ENCODE data around the gene SNCB.

The SNCB gene

DNA sequence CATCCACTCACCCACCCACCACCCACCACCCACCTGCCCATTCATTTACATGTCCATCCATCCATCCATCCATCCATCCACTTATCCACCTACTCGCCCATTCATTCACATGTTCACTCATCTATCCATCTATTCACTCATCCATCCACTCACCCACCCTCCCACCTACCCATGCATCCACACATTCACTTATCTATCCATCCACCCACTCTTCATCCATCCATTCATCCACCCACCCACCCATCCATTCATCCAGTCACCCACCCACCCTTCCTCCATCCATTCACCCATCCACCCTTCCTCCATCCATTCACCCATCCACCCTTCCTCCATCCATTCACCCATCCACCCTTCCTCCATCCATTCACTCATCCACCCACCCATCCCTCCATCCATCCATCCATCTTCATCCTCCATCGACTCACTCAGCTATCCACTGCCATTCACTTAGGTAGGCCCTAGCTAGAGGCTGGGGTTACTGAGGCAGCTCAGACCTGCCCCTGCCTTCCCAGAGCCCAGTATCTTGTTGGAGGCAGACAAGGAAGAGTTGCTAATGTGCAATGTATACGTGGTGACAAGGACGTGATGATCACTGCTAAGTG lies 29.6 kb upstream of the SNCB start:
- Histone ChIP-seq H3K27ac (ENCODE audit: low read depth, low read length) (no peak overlapping the region), H2AFZ (ENCODE audit: low read length, unreplicated experiment) (no peak overlapping the region), H3K4me1 (ENCODE audit: control insufficient read depth, insufficient read depth, low read length, unreplicated experiment) (peaks cover 13% of the 10 kb centered on the region), H3K79me2 (ENCODE audit: control insufficient read depth, insufficient read depth, low read length, unreplicated experiment) (no peaks in the 10 kb centered on the region), H3K36me3 (ENCODE audit: insufficient read depth, low read length) (no peaks in the 10 kb centered on the region), H3K27me3 (ENCODE audit: insufficient read depth, low read length) (peaks cover 18% of the 10 kb centered on the region), H3K4me3 (ENCODE audit: low read depth, low read length) (no peak overlapping the region)

DNA sequence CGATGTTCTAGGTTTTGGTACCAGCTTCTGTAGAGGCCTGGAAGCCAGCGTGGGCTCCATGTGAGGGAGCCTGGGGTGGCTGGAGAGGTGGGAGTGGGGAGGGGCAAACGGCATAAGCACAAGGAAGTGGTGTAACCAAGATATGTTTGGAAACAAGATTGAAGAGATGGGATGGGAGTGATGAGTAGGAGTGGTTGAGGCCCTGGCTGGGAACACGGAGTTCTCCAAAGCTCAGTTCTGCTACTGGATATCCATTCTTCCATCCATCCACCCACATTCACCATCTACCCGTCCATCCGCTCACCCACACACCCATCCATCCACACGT lies 29.1 kb upstream of the SNCB start:
- H3K4me1 ChIP-seq (ENCODE audit: control insufficient read depth, insufficient read depth, low read length, unreplicated experiment), result peaks cover 13% of the 10 kb centered on the region
- H3K27ac ChIP-seq (ENCODE audit: low read depth, low read length), result no peak overlapping the region
- H3K36me3 ChIP-seq (ENCODE audit: insufficient read depth, low read length), result no peaks in the 10 kb centered on the region
- H3K27me3 ChIP-seq (ENCODE audit: insufficient read depth, low read length), result peaks cover 15% of the 10 kb centered on the region
- H3K4me3 ChIP-seq (ENCODE audit: low read depth, low read length), result no peak overlapping the region
- H3K79me2 ChIP-seq (ENCODE audit: control insufficient read depth, insufficient read depth, low read length, unreplicated experiment), result no peaks in the 10 kb centered on the region
- H2AFZ ChIP-seq (ENCODE audit: low read length, unreplicated experiment), result no peak overlapping the region

DNA sequence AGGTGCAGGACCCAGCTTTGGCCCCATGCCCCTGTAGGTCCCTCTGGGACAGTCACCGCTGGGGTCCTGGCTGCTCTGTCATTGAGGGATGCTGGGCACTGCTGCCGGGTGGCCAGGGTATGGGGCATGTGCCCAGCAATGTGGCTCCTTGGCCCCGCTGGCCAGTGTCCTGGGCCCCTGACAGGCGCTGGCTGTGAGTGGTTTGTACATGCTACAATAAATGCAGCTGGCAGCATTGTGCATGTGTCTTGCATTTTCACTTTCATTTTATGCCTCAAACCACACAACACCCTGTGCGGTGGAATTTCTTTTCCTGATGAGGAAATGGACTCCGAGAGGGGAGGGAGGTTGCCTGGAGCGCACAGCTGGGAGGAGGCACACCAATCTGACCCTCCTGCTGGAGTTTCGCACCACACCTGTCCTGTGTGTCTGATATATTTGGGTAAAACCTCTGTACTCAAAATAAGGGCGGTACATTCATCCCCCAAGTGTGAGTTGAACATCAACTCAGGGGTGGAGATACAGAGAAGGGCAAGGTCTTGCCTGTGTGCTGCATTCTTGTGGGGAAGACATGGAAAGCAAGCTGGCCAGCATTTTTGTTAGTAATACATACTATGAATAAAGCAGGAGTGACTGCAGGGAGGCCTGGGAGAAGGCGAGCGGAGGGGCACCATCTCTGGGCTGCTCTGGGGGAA lies 28.6 kb upstream of the SNCB start:
- H3K36me3 ChIP-seq (ENCODE audit: insufficient read depth, low read length), result no peaks in the 10 kb centered on the region
- H3K4me3 ChIP-seq (ENCODE audit: low read depth, low read length), result peak overlapping the region; percentile 61
- peaks cover 10% of the 10 kb centered on the region for H3K27me3 ChIP-seq (ENCODE audit: insufficient read depth, low read length)
- no peaks in the 10 kb centered on the region for H3K79me2 ChIP-seq (ENCODE audit: control insufficient read depth, insufficient read depth, low read length, unreplicated experiment)
- H3K4me1 ChIP-seq (ENCODE audit: control insufficient read depth, insufficient read depth, low read length, unreplicated experiment), result peaks cover 13% of the 10 kb centered on the region
- no peak overlapping the region for H3K27ac ChIP-seq (ENCODE audit: low read depth, low read length)
- H2AFZ ChIP-seq (ENCODE audit: low read length, unreplicated experiment), result no peak overlapping the region

DNA sequence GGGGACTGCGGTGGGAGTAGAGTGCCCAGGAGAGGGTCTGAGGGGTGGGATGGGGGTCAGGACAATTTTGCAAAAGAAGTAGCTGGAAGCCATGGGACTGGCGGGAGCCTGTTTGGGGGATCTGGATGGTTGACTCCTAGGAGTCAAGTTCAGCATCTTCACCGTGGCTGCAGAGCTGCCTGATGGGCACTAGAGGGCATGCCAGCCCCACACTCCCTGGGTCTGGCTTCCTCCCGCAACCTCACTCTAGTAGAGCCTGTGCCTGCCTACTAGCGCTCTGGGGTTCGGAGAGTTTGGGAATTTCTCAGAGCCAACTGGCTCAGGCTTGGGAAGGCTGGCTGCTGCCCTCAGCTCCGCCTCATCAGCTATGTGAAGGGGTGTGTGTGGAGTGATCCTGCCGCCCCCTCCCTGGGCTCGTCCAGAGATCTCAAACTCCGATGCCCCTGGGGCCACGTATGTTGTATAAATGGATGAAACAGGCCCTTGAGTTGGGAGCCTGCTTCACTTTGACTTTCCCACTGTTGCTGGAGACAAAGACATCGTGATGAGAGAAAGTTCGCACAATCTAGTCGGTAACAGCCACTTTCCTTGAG lies 27.8 kb upstream of the SNCB start:
- H2AFZ ChIP-seq (ENCODE audit: low read length, unreplicated experiment), result no peak overlapping the region
- no peaks in the 10 kb centered on the region for H3K36me3 ChIP-seq (ENCODE audit: insufficient read depth, low read length)
- H3K4me1 ChIP-seq (ENCODE audit: control insufficient read depth, insufficient read depth, low read length, unreplicated experiment), result peaks cover 21% of the 10 kb centered on the region
- H3K27me3 ChIP-seq (ENCODE audit: insufficient read depth, low read length), result 0 out of 2 replicates have a peak, but pooled peaks cover 4% of the 10 kb centered on the region
- peak overlapping the region; percentile 61 for H3K4me3 ChIP-seq (ENCODE audit: low read depth, low read length)
- no peaks in the 10 kb centered on the region for H3K79me2 ChIP-seq (ENCODE audit: control insufficient read depth, insufficient read depth, low read length, unreplicated experiment)
- H3K27ac ChIP-seq (ENCODE audit: low read depth, low read length), result no peak overlapping the region

DNA sequence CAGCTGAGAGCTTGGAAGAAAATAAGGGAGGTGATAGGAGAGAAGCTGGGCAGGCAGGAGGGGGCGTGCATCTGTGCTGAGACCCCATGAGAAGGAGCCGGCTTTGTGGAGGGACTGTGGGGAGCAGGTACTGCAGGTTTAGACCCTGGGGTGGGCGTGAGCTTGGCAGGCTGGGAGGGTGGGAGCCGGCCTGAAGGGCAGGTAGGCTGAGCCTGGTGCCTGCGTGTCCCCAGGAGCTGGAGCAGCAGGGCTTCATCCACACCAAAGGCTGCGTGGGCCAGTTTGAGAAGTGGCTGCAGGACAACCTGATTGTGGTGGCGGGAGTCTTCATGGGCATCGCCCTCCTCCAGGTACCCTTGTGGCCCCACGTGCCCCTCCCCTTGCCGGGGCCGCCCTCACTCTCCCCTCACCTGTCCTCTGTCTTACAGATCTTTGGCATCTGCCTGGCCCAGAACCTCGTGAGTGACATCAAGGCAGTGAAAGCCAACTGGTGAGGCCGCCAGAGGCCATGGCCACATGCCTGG lies 26.2 kb upstream of the SNCB start:
- Histone ChIP-seq H3K36me3 (ENCODE audit: insufficient read depth, low read length) (no peaks in the 10 kb centered on the region), H3K27ac (ENCODE audit: low read depth, low read length) (no peak overlapping the region), H3K4me1 (ENCODE audit: control insufficient read depth, insufficient read depth, low read length, unreplicated experiment) (peaks cover 23% of the 10 kb centered on the region), H3K79me2 (ENCODE audit: control insufficient read depth, insufficient read depth, low read length, unreplicated experiment) (no peaks in the 10 kb centered on the region), H2AFZ (ENCODE audit: low read length, unreplicated experiment) (no peak overlapping the region), H3K4me3 (ENCODE audit: low read depth, low read length) (no peak overlapping the region), H3K27me3 (ENCODE audit: insufficient read depth, low read length) (no peaks in the 10 kb centered on the region)

DNA sequence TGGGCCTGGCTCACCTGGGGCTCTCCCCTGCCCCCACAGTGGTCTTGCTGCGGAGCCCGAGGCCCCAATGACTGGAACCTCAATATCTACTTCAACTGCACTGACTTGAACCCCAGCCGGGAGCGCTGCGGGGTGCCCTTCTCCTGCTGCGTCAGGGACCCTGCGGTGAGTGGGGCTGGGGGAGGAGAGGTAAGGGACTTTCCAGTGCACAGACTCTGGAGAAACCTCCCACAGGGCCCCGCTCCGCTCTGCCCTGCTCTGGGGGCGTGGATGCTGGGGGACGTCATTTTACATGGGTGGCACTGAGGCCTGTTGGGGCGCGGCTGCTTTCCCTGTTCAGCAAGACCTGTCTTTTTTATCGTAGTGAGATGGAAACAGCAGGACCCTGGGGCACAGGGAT lies 24.5 kb upstream of the SNCB start:
- Histone ChIP-seq H2AFZ (ENCODE audit: low read length, unreplicated experiment) (no peak overlapping the region), H3K79me2 (ENCODE audit: control insufficient read depth, insufficient read depth, low read length, unreplicated experiment) (no peaks in the 10 kb centered on the region), H3K27me3 (ENCODE audit: insufficient read depth, low read length) (no peaks in the 10 kb centered on the region), H3K27ac (ENCODE audit: low read depth, low read length) (no peak overlapping the region), H3K4me1 (ENCODE audit: control insufficient read depth, insufficient read depth, low read length, unreplicated experiment) (peaks cover 23% of the 10 kb centered on the region), H3K36me3 (ENCODE audit: insufficient read depth, low read length) (no peaks in the 10 kb centered on the region), H3K4me3 (ENCODE audit: low read depth, low read length) (no peak overlapping the region)

DNA sequence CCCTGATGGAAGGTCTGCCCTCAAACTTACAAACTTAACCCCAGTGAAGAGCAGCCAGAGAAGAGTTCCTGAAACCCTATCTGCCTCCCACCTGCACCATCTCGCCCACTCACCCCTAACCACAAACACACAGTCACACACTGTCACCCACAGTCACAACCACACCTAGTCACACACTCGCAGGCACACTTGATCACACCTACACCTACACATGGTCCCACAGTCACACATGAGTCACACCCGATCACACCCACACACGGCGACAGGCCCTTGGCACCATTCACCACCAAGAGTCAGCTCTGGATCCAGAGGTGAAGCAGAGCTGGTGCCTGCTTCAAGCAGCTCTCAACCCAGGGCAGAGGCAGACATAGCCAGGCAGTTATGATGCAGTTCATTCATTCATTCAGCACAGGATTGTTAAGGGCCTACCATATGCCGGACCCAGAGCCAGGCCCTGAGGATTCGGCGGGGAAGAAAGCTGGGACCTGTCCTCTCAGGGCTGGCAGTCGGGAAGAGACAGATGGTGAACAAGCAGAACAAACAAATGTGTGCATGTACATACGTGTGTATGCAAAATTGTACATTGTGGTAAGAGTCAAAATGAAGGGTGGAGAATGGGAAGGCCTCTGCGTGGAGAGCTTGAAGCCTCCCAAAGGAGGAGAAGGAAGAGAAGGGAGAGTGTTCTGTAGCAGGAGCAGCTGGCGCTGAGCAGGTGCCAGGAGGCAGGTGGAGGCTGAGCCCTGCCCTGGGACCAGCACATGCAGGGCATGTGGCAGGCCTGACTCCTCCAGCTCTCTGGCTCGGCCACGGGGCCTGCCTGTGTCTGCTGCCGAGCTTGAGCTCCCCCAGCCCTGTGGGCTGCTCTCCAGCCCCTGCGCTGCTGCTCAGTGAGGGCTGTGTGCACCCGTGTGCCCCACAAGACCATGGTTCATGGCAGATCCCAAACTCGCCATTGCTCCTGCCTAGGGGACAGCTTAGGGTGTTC lies 23.4 kb upstream of the SNCB start:
- H3K27ac ChIP-seq (ENCODE audit: low read depth, low read length), result no peak overlapping the region
- H3K79me2 ChIP-seq (ENCODE audit: control insufficient read depth, insufficient read depth, low read length, unreplicated experiment), result peaks cover 3% of the 10 kb centered on the region
- H3K27me3 ChIP-seq (ENCODE audit: insufficient read depth, low read length), result no peaks in the 10 kb centered on the region
- no peak overlapping the region for H2AFZ ChIP-seq (ENCODE audit: low read length, unreplicated experiment)
- no peak overlapping the region for H3K4me3 ChIP-seq (ENCODE audit: low read depth, low read length)
- H3K4me1 ChIP-seq (ENCODE audit: control insufficient read depth, insufficient read depth, low read length, unreplicated experiment), result peaks cover 19% of the 10 kb centered on the region
- no peaks in the 10 kb centered on the region for H3K36me3 ChIP-seq (ENCODE audit: insufficient read depth, low read length)

DNA sequence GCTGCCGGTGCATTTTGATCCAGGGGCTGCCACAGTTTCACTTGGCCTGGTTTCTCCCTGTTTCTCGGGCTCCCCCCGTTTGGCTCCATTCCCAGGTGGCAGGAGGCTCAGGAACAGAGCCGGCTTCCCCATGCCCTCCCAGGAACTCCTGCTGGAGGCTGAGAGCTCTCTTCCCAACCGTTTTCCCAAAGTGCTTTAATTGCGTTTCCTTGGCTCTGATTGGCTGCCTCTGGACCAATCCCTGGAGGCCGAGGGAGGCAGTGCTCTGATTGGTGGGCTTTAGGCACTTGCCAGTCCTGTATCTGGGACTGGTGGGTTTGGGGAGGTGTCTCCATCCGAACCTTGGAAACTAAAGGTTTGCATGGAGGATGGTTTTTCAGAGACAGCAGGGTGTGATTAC lies 21.8 kb upstream of the SNCB start:
- peaks cover 14% of the 10 kb centered on the region for H3K79me2 ChIP-seq (ENCODE audit: control insufficient read depth, insufficient read depth, low read length, unreplicated experiment)
- no peak overlapping the region for H2AFZ ChIP-seq (ENCODE audit: low read length, unreplicated experiment)
- H3K4me1 ChIP-seq (ENCODE audit: control insufficient read depth, insufficient read depth, low read length, unreplicated experiment), result peaks cover 19% of the 10 kb centered on the region
- H3K27me3 ChIP-seq (ENCODE audit: insufficient read depth, low read length), result no peaks in the 10 kb centered on the region
- H3K36me3 ChIP-seq (ENCODE audit: insufficient read depth, low read length), result no peaks in the 10 kb centered on the region
- H3K27ac ChIP-seq (ENCODE audit: low read depth, low read length), result no peak overlapping the region
- no peak overlapping the region for H3K4me3 ChIP-seq (ENCODE audit: low read depth, low read length)

DNA sequence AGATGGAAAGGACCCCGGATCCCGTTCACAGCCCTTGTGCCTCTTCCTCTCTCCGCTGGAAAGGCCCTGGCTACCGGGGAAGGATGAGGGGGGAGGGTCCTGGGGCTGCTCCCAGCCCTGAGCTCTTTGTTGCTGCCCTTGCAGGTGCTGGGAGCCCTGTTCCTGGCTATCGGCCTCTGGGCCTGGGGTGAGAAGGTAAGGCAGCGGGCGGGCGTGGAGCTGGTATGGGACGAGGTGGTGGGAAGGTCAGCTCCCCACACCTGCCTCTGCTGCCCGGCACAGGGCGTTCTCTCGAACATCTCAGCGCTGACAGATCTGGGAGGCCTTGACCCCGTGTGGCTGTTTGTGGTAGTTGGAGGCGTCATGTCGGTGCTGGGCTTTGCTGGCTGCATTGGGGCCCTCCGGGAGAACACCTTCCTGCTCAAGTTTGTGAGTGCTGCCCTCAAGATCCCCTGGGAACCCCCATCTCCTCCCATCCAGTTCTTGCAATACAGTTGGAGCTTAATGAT lies 21.2 kb upstream of the SNCB start:
- no peaks in the 10 kb centered on the region for H3K27me3 ChIP-seq (ENCODE audit: insufficient read depth, low read length)
- H3K79me2 ChIP-seq (ENCODE audit: control insufficient read depth, insufficient read depth, low read length, unreplicated experiment), result peaks cover 14% of the 10 kb centered on the region
- H3K4me3 ChIP-seq (ENCODE audit: low read depth, low read length), result no peak overlapping the region
- peaks cover 22% of the 10 kb centered on the region for H3K4me1 ChIP-seq (ENCODE audit: control insufficient read depth, insufficient read depth, low read length, unreplicated experiment)
- no peak overlapping the region for H3K27ac ChIP-seq (ENCODE audit: low read depth, low read length)
- no peaks in the 10 kb centered on the region for H3K36me3 ChIP-seq (ENCODE audit: insufficient read depth, low read length)
- no peak overlapping the region for H2AFZ ChIP-seq (ENCODE audit: low read length, unreplicated experiment)

DNA sequence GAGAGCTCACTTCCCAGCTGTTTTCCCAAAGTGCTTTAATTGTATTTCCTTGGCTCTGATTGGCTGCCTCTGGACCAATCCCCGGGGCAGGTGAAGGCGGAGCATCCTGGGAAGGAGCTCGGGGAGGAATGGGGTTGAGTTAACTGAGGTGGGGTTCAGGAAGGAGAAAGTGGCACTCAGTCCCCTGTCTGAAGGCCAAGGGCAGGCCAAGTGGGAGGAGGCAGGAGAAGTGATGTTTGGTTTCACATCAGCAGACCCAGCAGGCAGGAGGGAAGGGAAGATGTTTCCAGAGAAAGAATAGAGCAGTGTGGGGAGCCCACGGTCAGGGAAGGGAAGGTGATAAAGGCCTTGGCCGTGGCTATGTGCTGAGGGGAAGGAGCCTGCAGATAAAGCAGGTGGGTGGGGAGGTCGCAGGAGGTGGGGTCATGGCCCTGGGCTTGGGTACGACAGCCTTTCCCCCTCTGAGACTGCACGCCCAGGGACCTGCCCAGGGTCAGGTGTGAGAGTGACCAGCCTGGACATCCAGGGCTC lies 20.1 kb upstream of the SNCB start:
- Histone ChIP-seq H3K27me3 (ENCODE audit: insufficient read depth, low read length) (no peaks in the 10 kb centered on the region), H3K36me3 (ENCODE audit: insufficient read depth, low read length) (no peaks in the 10 kb centered on the region), H3K4me1 (ENCODE audit: control insufficient read depth, insufficient read depth, low read length, unreplicated experiment) (peaks cover 22% of the 10 kb centered on the region), H3K4me3 (ENCODE audit: low read depth, low read length) (no peak overlapping the region), H3K79me2 (ENCODE audit: control insufficient read depth, insufficient read depth, low read length, unreplicated experiment) (peaks cover 14% of the 10 kb centered on the region), H2AFZ (ENCODE audit: low read length, unreplicated experiment) (no peak overlapping the region), H3K27ac (ENCODE audit: low read depth, low read length) (no peak overlapping the region)

All from ACC112 (cell line).